GM18873 (cell line): ENCODE results near the gene JAKMIP2.

Source experiments
- ATAC-seq: cut with Tn5 transposase; IDR thresholded peaks from one replicate; pipeline ENCODE4 v1.9.1; 2021; ENCODE audit warnings: mild to moderate bottlenecking, moderate library complexity, moderate number of reproducible peaks; ENCODE audit not compliant: unreplicated experiment, low FRiP score

The JAKMIP2 gene

DNA sequence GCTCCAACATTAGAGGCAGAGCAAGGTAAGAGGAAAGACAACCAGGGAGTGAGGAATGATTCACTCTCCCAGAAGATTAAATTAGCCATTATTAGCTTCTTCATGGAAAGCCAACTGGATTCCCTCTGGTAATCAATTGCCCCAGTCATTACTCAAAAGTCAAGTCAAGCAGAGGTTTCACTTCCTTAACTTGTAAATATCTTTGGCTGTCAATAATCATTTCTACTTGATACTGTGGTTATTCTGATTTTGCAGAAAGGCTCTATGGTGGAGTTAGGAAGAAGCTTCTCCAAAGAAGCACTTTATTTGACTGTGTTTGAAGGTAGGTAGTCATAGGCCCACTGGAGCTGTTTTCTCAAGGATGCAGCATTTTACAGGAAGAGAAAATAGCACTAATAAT, 78.0 kb downstream of the JAKMIP2 start:
- no peak for ATAC-seq

DNA sequence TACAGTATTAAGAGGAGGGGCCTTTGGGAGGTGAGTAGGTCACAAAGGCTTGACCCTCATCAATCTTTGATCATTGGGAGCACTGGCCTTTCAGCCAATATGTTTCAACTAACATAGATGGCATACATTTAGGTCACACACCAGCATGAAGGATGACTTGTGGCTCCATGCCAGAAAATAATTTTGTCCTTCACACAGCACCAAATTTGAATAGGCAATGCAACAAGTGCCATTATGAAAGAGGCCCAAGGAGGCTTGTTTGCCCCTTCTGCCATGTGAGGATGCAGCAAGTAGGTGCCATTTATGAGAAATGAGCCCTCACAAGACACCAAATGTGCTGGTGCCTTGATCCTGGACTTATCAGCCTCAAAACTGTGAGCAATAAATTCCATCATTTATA, 81.1 kb downstream of the JAKMIP2 start:
- ATAC-seq, result no peak

DNA sequence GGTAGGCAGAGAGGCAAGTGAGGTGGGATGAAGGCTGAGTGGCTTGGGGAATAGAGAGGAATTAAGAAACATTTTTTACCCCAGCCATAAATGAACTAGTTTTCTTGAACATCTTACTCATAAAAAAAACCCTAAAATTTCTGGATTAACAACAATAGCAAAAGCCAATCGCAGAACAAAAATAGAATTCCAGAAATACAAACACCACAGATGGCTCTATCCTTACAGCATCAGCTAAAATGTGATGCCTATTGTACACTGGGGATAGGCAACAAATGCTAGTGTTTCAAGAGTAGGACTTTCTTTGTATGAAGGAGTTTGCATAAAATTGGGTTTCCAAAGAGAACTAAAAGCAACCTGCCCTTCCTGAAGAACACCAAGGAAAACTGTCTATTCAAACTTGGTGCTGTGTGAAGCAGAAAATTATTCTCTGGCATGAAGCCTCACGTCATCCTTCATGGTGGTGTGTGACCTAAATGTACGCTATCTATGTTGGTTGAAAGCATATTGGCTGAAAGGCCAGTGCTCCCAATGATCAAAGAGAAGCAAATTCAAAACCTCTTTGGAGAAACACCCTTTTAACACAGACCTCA, 82.9 kb downstream of the JAKMIP2 start:
- no peak for ATAC-seq

DNA sequence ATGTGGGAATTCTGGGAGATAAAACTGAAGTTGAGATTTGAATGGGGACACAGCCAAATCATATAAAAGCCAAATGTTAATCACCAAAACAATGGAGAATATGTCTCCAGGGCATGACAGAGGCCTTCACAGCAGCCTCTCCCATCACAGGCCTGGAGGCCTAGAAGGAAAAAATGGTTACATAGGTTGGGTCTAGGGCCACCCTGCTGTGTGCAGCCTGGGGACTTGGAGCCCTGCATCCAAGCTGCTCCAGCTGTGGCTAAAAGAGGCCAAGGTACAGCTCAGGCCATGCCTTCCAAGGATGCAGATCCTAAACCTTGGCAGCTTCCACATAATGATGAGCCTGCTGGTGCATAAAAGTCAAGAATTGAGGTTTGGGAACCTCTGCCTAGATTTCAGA, 85.1 kb downstream of the JAKMIP2 start:
- no peak for ATAC-seq

DNA sequence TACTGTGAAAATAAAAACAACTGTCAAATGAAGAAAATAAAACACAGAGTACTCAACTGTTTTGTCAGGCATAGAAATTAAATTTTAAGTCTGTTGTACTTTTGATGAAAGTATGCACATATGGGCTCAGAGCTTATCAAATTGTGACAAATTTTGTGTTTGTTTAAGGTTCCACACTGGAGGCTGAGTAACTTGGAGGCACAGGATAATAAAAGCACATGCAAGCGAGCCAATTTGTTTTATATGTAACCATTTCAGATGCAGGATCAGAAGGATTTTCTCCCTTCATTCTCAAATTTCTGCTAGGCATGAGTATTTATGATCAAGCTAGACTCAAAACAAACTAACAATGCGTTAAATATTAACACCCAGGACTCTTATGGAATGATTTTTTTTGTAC, 87.8 kb downstream of the JAKMIP2 start:
- no peak for ATAC-seq

DNA sequence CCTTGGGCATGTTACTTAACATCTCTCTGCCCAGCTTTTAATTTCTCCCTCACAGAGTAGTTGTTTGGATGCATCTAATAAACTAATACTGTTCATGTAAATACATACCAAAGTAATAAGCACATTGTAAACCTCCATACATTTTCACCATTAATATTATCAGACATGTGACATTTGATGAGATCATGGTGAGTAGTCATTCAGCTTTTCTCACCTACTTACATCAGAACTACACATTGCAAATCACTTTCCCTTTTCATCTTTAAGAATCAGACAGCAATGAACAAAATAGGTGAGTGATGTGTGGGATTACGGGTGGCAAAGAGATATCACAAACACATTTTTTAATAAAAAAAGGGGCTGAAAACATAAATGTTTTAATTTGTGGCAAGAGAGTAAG, 89.3 kb downstream of the JAKMIP2 start:
- no peak for ATAC-seq

DNA sequence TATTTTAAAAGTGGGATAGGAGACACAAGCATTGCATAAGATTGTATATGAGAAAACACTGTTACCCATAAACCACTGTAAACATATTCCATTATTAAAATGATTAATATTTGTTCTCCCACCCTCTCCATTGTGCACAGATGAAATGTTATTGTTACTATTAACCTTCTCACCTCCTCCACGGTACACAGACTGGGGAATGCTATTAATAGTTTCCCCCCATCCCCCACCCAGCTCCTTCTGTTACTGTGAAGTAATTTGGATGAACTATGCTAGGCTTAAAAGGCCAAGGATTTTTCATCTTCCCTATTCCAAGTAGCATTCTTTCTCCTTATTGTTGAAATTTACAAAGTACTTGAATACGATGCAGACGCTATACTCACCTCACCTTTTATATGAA, 91.4 kb downstream of the JAKMIP2 start:
- ATAC-seq, result no peak

DNA sequence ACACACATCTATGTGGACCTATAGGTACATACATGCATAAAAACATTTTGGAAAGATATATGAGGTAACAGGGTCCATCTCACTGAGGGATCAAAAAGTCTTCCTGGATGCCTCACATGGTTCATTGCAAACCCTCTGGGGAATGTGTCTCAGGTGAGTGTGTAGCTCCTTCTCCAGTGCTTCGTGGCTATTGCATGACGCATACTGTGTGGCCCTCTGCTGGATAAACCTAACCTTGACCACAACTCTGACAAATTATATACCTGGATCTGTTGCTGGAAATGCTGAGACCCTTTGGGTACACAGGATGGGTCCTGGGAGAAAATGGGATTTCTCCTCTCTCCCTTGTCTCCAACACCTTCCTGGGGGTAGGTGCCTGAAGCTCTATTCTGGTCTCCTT, 91.9 kb downstream of the JAKMIP2 start:
- ATAC-seq, result no peak

DNA sequence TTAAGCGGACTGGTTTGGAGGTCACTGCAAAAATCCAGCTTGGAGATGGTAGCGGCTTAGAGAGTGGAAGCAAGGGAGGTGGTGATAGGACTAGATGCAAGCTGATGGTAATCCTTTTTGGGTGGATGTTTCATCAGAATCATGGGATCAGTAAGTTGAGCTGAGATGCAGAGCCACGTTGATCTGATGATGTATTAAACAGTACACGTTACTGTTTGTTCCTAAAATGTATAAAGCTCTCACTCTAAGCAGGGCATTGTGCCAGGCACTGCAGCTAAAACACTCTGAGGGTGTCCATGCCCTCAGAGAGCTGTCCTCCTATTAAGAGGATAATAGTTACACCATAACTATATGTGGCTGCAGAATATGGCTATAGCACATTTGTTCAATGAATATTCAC, 93.1 kb downstream of the JAKMIP2 start:
- no peak for ATAC-seq

DNA sequence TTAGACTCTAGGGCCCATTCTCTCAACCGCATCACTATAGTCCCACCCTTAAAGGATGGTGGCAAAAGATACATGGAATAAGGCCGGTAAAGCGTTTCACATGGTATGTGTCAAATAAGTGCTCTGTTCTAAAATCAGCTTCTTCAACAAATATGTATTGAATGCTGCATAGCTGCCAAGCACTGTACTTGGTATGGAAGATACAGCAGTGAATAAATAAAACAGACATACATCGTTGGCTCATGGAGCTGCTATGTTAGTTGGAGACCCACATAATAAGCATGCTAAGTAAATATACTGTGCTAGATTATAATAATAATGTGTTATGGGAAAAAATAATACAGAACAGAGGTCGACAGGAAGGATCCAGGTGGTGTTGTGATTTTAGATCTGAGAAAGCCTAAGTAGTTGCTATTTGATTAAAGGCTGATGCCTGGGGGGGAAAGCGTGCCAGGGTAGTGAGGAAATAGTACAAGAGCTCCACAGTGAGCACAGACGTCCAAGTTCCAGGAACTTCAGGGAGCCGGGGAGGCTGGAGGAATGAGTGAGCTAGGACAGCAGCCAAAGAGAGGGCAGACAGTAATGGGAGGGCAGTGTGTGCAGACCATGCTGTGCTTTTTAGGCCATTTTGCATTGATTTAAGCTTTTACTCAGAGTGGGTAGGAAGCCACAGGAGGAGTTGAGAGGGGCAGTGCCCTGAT, 93.7 kb downstream of the JAKMIP2 start:
- no peak for ATAC-seq

DNA sequence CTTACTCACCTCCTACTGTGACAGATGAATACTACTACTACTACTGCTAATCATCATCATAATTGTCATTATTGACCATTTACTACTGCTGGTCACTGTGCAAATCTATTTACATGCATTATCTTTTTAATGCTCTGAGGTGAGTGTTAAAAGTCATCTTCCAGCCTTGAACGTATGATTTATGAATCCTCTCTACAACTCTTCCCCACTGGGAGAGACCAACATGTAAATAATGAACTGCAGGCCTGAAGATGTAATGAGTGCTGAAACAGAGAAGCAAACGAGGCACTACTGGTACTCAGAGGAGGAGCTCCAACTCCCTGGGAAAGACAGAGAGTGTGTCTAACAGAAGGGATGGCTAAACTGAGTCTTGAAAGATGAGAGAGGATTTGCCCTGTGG, 95.4 kb downstream of the JAKMIP2 start:
- ATAC-seq, result no peak

DNA sequence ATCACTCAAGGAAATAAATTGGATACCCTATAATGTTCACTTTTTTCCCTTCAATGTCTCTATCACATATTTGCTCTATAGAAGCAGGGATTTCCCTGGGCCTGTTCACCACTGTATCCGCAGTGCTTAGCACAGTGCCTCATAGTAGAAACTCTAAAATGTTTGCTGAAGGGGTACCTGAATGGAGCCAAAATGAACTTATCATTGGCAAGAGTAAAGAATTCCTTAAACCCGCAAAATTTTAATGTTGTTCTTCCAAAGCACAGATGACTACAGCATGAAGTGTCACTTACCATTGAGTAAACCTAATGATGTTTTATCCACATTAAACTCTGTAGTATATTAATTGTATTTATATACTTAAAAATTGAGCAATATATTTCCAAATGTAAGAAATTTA, 96.1 kb downstream of the JAKMIP2 start:
- ATAC-seq, result no peak

DNA sequence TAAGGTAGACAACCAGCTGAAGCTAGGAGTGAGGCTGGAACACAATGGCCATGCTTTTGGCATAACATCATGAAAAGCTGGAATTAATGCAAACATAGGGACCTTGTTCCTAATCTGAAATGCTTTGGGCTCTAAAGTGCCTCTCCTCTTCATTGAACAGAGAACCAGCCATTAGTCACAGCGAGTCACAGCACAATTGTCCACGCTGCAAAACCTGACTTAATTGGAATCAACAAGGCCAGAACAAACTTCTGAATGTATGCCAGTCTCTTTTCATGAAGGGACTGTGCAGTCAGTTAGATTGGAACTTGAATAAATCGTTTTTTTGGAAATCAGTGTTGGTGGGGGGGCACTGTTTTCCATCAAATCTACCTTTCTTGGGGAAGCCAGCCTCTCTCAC, 96.5 kb downstream of the JAKMIP2 start:
- ATAC-seq, result no peak

DNA sequence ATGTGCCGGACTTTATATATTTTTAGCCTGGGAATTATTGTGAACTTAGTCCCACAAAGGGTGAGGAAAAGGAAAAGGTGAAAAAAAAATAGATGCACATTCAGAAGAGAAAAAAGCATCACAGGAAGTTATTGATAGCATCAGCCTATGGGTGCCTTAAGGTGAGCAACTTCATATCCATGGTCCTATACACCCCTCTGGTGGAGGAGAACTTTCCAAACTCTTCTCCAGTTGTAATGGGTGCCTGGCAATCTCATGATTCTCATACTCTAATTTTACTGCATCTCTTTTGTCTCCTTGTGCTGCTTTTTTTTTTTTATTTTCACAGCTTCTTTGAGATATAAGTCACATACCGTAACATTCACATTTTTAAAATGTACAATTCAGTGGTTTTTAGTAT, 107.4 kb downstream of the JAKMIP2 start:
- ATAC-seq, result no peak

DNA sequence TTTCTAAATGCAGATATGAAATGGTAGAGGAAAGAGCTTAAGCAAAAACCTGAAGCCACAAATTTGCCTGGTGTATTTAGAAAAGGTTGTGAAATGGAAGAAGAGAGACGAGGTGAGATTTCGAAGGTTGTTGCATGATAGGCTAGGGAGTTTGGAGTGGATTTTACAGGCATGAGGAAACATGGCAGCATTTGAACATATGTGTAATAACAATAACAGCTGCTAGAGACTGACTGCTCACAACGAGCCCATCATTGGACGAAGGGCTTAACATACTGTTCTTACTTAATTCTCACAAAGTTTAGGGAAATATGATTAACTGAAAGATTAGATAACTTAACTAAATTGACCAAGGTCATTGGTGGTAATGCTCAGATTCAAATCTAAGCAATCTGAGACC, 108.1 kb downstream of the JAKMIP2 start:
- no peak for ATAC-seq

DNA sequence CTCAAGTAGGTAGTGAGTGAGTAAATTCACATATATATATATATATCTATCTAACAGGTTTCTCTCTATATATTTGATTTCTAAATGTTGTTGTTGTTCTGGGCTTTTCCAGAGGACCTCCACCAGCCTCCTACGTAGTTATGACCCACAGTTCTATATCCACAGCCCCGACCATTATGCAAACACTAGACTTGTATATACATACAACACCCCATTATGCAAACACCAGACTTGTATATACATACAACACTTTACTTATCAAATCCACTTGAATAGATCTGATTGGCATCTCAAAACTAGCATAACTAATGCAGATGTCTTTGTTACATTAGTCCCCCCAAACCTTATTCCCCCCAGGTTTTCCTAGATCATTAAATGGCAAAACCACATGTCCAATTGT, 108.7 kb downstream of the JAKMIP2 start:
- ATAC-seq, result no peak

DNA sequence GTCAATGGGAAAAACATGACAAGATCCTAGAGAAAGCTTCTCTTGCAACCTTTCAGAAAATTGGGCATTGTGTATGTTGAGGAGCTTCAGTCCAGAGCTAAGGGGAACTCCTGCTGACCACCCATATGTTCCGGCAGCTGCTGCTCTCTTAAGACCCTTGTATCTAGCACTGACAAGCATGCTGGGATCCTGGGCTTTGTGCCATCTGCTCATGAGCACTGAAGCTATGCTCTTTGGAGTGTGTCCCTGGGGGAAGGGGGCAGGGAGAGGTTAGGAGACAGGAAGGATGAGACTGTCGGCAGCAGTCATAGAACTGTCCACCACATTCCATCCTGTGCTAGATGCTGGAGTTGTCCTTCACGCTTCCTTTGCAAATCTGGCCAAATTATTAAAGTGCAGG, 109.3 kb downstream of the JAKMIP2 start:
- ATAC-seq, result no peak

DNA sequence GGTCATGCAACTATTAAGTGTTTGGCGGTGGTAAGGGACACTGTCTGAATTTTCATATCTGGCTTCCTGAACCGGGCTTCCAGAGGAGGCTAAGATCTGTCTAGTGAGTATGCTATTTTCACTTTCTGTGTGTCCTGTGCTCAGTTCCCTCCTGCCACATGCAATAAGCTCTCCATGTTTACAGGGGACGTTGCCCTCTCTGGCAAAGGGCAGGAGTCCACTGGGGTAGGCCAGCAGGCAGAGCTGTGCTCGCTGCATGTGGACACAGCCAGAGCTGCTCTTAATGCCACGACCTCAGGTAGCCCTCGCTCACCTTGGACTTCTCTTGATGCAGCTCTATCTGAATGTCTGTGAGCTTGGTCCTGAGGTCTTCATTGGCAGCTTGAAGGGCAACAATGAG, 111.2 kb downstream of the JAKMIP2 start:
- no peak for ATAC-seq

DNA sequence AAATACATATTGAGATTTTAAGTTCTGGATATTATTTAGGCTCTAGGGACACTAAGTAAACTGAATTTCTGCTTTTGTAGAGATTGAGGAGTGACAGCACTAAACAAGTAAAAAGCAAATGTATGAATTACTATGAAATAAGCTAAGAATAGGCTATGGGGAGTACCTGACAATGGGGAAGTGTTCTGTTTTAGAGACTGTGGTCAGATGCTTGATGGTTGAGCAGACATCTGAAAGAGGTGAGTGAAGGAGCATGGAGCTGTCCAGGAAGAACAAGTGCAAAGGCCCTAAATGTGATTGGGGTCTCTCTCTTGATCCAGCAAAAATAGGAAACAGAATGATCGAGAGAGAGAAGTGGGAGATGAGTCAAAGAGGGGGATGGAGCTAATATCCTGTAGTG, 111.7 kb downstream of the JAKMIP2 start:
- ATAC-seq, result no peak

DNA sequence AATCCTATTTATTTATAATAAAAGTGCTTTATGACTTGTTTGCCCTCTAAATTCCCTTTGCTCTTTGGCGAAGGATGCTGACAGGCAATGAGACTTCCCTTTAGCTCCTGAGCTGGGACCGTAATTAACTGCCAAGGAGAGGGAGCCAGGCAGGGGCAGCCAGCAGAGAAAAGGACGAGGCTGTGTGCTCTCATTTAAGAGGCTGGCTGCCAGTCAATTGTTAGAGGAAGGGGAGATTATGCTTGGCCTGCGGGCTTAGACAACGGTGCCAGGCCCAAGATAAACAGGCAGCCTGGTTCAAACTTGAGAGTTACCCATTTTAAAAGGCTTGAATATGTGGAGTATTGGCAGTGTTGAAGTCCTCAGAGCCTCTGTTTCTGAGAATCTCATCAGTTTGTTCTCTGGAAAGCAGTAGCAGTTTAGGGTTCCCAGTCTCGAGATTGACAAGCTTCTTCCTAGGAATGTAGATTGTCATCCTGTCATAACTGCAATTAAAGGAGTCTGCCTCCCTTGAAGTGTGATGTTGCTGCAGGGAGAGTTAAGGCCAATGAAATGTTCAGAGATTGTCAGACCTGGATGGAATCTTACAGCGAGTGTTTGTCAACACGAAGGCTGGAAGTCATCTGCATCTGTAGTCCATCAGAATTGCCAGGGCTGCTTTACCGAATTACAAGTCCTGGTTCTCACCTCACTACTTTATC, 113.2 kb downstream of the JAKMIP2 start:
- no peak for ATAC-seq

DNA sequence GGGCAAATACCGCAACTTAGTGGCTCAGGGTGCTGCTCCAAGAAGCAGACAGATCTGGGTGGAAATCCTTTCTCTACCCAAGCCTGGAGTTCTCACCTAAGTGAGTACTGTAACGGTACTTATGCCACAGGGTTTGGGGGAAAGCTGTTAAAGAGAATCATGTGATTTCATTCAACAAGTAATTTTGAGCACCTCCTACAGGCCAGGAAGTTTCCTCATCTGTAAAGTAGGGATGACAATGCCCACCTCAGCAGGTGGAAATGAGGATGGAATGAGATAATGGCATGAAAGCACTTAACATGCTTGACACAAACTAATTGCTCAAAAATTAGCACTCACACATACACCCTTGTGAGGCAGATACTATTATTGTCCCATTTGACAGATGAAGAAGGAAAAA, 114.1 kb downstream of the JAKMIP2 start:
- no peak for ATAC-seq

DNA sequence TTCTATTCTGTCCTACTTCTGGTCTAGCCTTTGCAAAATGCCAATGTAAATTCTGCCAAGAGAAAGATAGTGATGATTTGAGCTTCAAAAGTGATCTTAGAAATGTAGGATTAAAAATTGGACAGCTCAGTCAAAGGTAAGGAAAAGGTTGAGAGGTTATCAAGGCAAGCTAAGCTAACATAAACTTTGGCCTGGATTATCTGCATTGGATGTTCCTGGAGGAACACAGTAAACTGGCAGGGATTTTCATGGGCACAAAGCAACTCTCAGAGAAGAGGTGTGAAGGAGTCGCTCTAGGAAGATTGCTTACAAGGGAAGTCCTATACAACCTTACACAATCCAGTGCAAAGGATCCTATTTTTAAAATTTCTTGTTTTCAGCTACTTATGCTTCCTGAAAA, 115.2 kb downstream of the JAKMIP2 start:
- ATAC-seq, result no peak
